HuH-7 (cell line): ENCODE data around the gene ARHGAP28.

Source experiments
- DNase-seq: peaks from one replicate; pipeline ENCODE4 v3.0.0; 2011; ENCODE audit warnings: low spot score

Gene ARHGAP28

GRCh38 chr18:6732952-6733351 lies 3.4 kb downstream of the ARHGAP28 start:
- no peak for DNase-seq

- DNase-seq: no peak
Observed at GRCh38 chr18:6733758-6734157, 4.2 kb downstream of the ARHGAP28 start.

- no peak for DNase-seq
Observed at GRCh38 chr18:6734726-6735430, 5.4 kb downstream of the ARHGAP28 start.

- DNase-seq: no peak
Observed at GRCh38 chr18:6737833-6738232, 8.3 kb downstream of the ARHGAP28 start.

- DNase-seq: no peak
Observed at GRCh38 chr18:6738622-6739021, 9.1 kb downstream of the ARHGAP28 start.

- no peak for DNase-seq
Observed at GRCh38 chr18:6741232-6741663, 11.7 kb downstream of the ARHGAP28 start.

- DNase-seq: no peak
Observed at GRCh38 chr18:6741786-6742185, 12.3 kb downstream of the ARHGAP28 start.

GRCh38 chr18:6743999-6744398 lies 14.5 kb downstream of the ARHGAP28 start:
- DNase-seq: no peak

- DNase-seq: no peak
Observed at GRCh38 chr18:6744816-6745455, 15.4 kb downstream of the ARHGAP28 start.

- DNase-seq: no peak
Observed at GRCh38 chr18:6745504-6746031, 16.1 kb downstream of the ARHGAP28 start.

- no peak for DNase-seq
Observed at GRCh38 chr18:6746386-6746960, 17.0 kb downstream of the ARHGAP28 start.

- DNase-seq: no peak
Observed at GRCh38 chr18:6747646-6748045, 18.1 kb downstream of the ARHGAP28 start.

GRCh38 chr18:6748241-6748640 lies 18.7 kb downstream of the ARHGAP28 start:
- DNase-seq: no peak

GRCh38 chr18:6750411-6750810 lies 20.9 kb downstream of the ARHGAP28 start:
- DNase-seq: no peak

GRCh38 chr18:6751222-6751621 lies 21.7 kb downstream of the ARHGAP28 start:
- no peak for DNase-seq

- DNase-seq: no peak
Observed at GRCh38 chr18:6752202-6752860, 22.8 kb downstream of the ARHGAP28 start.

- no peak for DNase-seq
Observed at GRCh38 chr18:6755107-6755506, 25.6 kb downstream of the ARHGAP28 start.

- DNase-seq: no peak
Observed at GRCh38 chr18:6757931-6758330, 28.4 kb downstream of the ARHGAP28 start.

GRCh38 chr18:6759579-6759978 lies 30.1 kb downstream of the ARHGAP28 start:
- DNase-seq: no peak

- no peak for DNase-seq
Observed at GRCh38 chr18:6763524-6763923, 34.0 kb downstream of the ARHGAP28 start.

GRCh38 chr18:6764382-6764781 lies 34.9 kb downstream of the ARHGAP28 start:
- DNase-seq: no peak

GRCh38 chr18:6773777-6774176 lies 44.3 kb downstream of the ARHGAP28 start:
- DNase-seq: no peak

GRCh38 chr18:6775237-6775636 lies 45.7 kb downstream of the ARHGAP28 start:
- DNase-seq: no peak
